Measurements from ENCODE around the gene OR2B3. TPM values are rescaled to one million over a fixed set of nuclear protein-coding genes. Genes with fewer than 3 reads are reported as not detected.
"Not testable (repeated sequence)": the region's sequence is repeated elsewhere in the genome, so short reads cannot be mapped to it uniquely, and the experiment has no call there.

The OR2B3 gene, protein sequence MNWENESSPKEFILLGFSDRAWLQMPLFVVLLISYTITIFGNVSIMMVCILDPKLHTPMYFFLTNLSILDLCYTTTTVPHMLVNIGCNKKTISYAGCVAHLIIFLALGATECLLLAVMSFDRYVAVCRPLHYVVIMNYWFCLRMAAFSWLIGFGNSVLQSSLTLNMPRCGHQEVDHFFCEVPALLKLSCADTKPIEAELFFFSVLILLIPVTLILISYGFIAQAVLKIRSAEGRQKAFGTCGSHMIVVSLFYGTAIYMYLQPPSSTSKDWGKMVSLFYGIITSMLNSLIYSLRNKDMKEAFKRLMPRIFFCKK
- total RNA-seq (not detected), polyA plus RNA-seq (not detected)
- long read RNA-seq, donor 1 = 0 reads
- long read RNA-seq, donor 2 = 0 reads

DNA sequence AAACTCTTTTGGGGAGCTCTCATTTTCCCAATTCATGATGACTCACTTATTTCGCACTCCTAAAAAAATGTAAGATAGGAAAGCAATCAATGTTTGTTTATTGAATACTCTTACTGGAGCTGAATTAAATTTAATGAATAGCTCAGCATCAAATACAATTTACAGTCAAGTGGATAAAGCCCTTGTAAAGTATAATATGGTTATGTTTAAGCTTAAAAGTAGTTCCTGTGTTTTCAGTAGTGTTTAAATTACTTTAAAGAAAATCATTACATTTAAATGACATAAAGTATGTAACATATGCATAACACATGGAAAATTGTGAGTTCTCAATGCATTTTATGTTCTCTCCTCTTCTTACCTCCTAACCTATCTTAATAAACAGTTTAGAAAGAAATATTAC, at the start of gene OR2B3:
Gene OR2B3 (minus strand): TSS at position 101 of the 400 bp plus-strand sequence. CDS start 65 bp downstream, at position 36.
- Histone ChIP-seq H3K27me3 (ENCODE audit: control insufficient read depth in 1 of 2, insufficient read depth in 2 of 2, low read length in 1 of 2) (peaks cover 0 to 2% of the 10 kb centered on the region in 2 donors), H3K4me3 (ENCODE audit: low read length in 2 of 2) (no peak within 1 kb of the TSS), H3K27ac (ENCODE audit: low read depth in 1 of 2, low read length in 2 of 2) (no peak within 1 kb of the TSS), H3K9me3 (ENCODE audit: control insufficient read depth, low read length) (peaks cover 4% of the 10 kb centered on the region), H3K4me1 (ENCODE audit: control insufficient read depth in 1 of 2, insufficient read depth in 2 of 2, low read length in 2 of 2) (no peaks in the 10 kb centered on the region), H3K36me3 (ENCODE audit: control insufficient read depth in 1 of 2, insufficient read depth in 2 of 2, low read length in 1 of 2) (no peaks in the 10 kb centered on the region)
- DNase-seq (no peak), ATAC-seq (ENCODE audit: low FRiP score) (no peak)
- intact Hi-C loops (cut with DNase I) = no loop called here
- WGBS, 2 donors = 38 to 84% methylated on average over 1 of the region's 1 CpG

- WGBS, 2 donors = 76 to 80% methylated on average over 2 of the region's 2 CpGs
- DNase-seq (no peak), ATAC-seq (ENCODE audit: low FRiP score) (no peak)
- Histone ChIP-seq H3K36me3 (ENCODE audit: control insufficient read depth in 1 of 2, insufficient read depth in 2 of 2, low read length in 1 of 2) (no peaks in the 10 kb centered on the region), H3K27ac (ENCODE audit: low read depth in 1 of 2, low read length in 2 of 2) (no peak overlapping the region), H3K4me1 (ENCODE audit: control insufficient read depth in 1 of 2, insufficient read depth in 2 of 2, low read length in 2 of 2) (no peaks in the 10 kb centered on the region), H3K4me3 (ENCODE audit: low read length in 2 of 2) (no peak overlapping the region), H3K27me3 (ENCODE audit: control insufficient read depth in 1 of 2, insufficient read depth in 2 of 2, low read length in 1 of 2) (no peaks in the 10 kb centered on the region), H3K9me3 (ENCODE audit: control insufficient read depth, low read length) (no peaks in the 10 kb centered on the region)
- intact Hi-C loops (cut with DNase I) = no loop called here
Measured at GRCh38 chr6:29131691-29132090, 44.6 kb upstream of the OR2B3 start.

GRCh38 chr6:29130644-29131043, 43.5 kb upstream of the OR2B3 start:
- Histone ChIP-seq H3K4me3 (ENCODE audit: low read length in 2 of 2) (no peak overlapping the region), H3K36me3 (ENCODE audit: control insufficient read depth in 1 of 2, insufficient read depth in 2 of 2, low read length in 1 of 2) (no peaks in the 10 kb centered on the region), H3K4me1 (ENCODE audit: control insufficient read depth in 1 of 2, insufficient read depth in 2 of 2, low read length in 2 of 2) (no peaks in the 10 kb centered on the region), H3K9me3 (ENCODE audit: control insufficient read depth, low read length) (no peaks in the 10 kb centered on the region), H3K27ac (ENCODE audit: low read depth in 1 of 2, low read length in 2 of 2) (no peak overlapping the region), H3K27me3 (ENCODE audit: control insufficient read depth in 1 of 2, insufficient read depth in 2 of 2, low read length in 1 of 2) (no peaks in the 10 kb centered on the region)
- intact Hi-C loops (cut with DNase I) = no loop called here
- DNase-seq (no peak), ATAC-seq (ENCODE audit: low FRiP score) (no peak)
- 85 to 86% methylated on average over 4 of the region's 4 CpGs for WGBS, 2 donors

- WGBS, 2 donors = 78 to 86% methylated on average over 15 of the region's 15 CpGs
- no peaks in the 10 kb centered on the region for H3K27me3 ChIP-seq (ENCODE audit: control insufficient read depth in 1 of 2, insufficient read depth in 2 of 2, low read length in 1 of 2)
- ATAC-seq (ENCODE audit: low FRiP score) = peak; percentile 19
- no peak overlapping the region for H3K27ac ChIP-seq (ENCODE audit: low read depth in 1 of 2, low read length in 2 of 2)
- H3K9me3 ChIP-seq (ENCODE audit: control insufficient read depth, low read length) = no peaks in the 10 kb centered on the region
- intact Hi-C loops (cut with DNase I) = no loop called here
- DNase-seq = no peak
- H3K4me1 ChIP-seq (ENCODE audit: control insufficient read depth in 1 of 2, insufficient read depth in 2 of 2, low read length in 2 of 2) = no peaks in the 10 kb centered on the region
- no peak overlapping the region for H3K4me3 ChIP-seq (ENCODE audit: low read length in 2 of 2)
- no peaks in the 10 kb centered on the region for H3K36me3 ChIP-seq (ENCODE audit: control insufficient read depth in 1 of 2, insufficient read depth in 2 of 2, low read length in 1 of 2)
Measured at GRCh38 chr6:29129326-29130012, 42.4 kb upstream of the OR2B3 start.

GRCh38 chr6:29114964-29115363, 27.9 kb upstream of the OR2B3 start:
- intact Hi-C loops (cut with DNase I); H3K9me3 ChIP-seq (ENCODE audit: control insufficient read depth, low read length); H3K4me3 ChIP-seq (ENCODE audit: low read length in 2 of 2): not testable (repeated sequence)

DNA sequence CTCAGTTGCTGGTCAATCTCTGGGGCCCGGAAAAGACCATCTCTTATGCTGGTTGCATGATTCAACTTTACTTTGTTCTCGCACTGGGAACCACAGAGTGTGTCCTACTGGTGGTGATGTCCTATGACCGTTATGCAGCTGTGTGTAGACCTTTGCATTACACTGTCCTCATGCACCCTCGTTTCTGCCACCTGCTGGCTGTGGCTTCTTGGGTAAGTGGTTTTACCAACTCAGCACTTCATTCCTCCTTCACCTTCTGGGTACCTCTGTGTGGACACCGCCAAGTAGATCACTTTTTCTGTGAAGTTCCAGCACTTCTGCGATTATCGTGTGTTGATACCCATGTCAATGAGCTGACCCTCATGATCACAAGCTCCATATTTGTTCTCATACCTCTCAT, 25.0 kb upstream of the OR2B3 start:
- Histone ChIP-seq H3K4me1 (ENCODE audit: control insufficient read depth in 1 of 2, insufficient read depth in 2 of 2, low read length in 2 of 2) (no peaks in the 10 kb centered on the region), H3K4me3 (ENCODE audit: low read length in 2 of 2) (no peak overlapping the region), H3K36me3 (ENCODE audit: control insufficient read depth in 1 of 2, insufficient read depth in 2 of 2, low read length in 1 of 2) (no peaks in the 10 kb centered on the region), H3K27me3 (ENCODE audit: control insufficient read depth in 1 of 2, insufficient read depth in 2 of 2, low read length in 1 of 2) (no peaks in the 10 kb centered on the region), H3K9me3 (ENCODE audit: control insufficient read depth, low read length) (no peaks in the 10 kb centered on the region), H3K27ac (ENCODE audit: low read depth in 1 of 2, low read length in 2 of 2) (no peak overlapping the region)
- ATAC-seq (ENCODE audit: low FRiP score) (no peak), DNase-seq (no peak)
- intact Hi-C loops (cut with DNase I) = no loop called here
- 76 to 77% methylated on average over 7 of the region's 7 CpGs for WGBS, 2 donors

More at GRCh38 chr6:29114964-29115363, 27.9 kb upstream of the OR2B3 start:
- H3K27me3 ChIP-seq (ENCODE audit: control insufficient read depth in 1 of 2, insufficient read depth in 2 of 2, low read length in 1 of 2); H3K36me3 ChIP-seq (ENCODE audit: control insufficient read depth in 1 of 2, insufficient read depth in 2 of 2, low read length in 1 of 2); H3K27ac ChIP-seq (ENCODE audit: low read depth in 1 of 2, low read length in 2 of 2); ATAC-seq (ENCODE audit: low FRiP score); DNase-seq; H3K4me1 ChIP-seq (ENCODE audit: control insufficient read depth in 1 of 2, insufficient read depth in 2 of 2, low read length in 2 of 2): not testable (repeated sequence)
- WGBS, 2 donors = 82 to 91% methylated on average over 1 of the region's 3 CpGs

DNA sequence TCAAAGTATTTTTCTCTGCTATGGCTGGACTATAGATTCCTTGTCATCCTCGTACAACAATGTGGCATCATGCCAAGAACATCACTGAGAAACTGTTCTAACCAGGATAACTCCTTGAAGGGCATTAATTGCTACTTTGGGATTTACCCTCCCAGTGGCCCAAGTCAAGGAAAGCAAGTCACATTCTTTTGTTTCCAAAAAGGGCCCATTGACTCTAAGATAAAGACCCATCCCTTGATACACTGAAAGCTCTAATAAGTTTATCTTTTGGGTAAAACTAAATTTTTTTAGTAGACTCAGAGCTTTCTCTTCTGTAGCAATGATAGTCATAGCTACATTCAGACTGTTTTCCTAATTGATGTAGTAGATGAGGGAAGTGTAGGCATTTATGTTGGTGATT, 20.6 kb upstream of the OR2B3 start, which contains the start of gene OR2J3:
Gene OR2J3 (plus strand): TSS at position 301 of the 400 bp plus-strand sequence. CDS start 3,833 bp downstream, outside the sequence.
- no peaks in the 10 kb centered on the region for H3K4me1 ChIP-seq (ENCODE audit: control insufficient read depth in 1 of 2, insufficient read depth in 2 of 2, low read length in 2 of 2)
- no peak within 1 kb of the TSS for H3K27ac ChIP-seq (ENCODE audit: low read depth in 1 of 2, low read length in 2 of 2)
- 0 to 4% methylated on average over 1 of the region's 1 CpG for WGBS, 2 donors
- DNase-seq = no peak
- H3K36me3 ChIP-seq (ENCODE audit: control insufficient read depth in 1 of 2, insufficient read depth in 2 of 2, low read length in 1 of 2) = no peaks in the 10 kb centered on the region
- no peaks in the 10 kb centered on the region for H3K9me3 ChIP-seq (ENCODE audit: control insufficient read depth, low read length)
- no peaks in the 10 kb centered on the region for H3K27me3 ChIP-seq (ENCODE audit: control insufficient read depth in 1 of 2, insufficient read depth in 2 of 2, low read length in 1 of 2)
- intact Hi-C loops (cut with DNase I) = no loop called here
- H3K4me3 ChIP-seq (ENCODE audit: low read length in 2 of 2) = no peak within 1 kb of the TSS
- ATAC-seq (ENCODE audit: low FRiP score) = no peak

DNA sequence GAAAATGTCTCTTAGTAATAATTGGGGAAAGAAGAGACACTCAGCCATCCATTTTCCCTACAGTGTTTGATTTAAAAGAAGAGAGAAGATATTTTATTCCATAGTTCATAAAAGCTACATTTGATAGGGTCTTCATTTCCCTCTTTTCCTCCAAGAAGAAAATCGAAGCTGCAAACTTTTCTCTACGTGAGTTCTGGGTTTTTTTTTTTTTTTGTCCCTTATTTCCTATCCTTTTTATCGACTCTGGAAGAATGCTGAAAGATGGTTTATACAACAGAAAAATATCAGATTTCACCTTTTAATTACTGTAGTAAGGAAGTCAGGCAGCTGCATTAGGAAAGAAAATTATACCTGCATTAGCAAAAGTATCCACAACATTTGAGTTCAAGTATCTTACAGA, 12.1 kb upstream of the OR2B3 start, which contains the start of gene OR2J1:
Gene OR2J1 (plus strand): TSS at position 301 of the 400 bp plus-strand sequence. CDS start 1,453 bp downstream, outside the sequence.
- H3K9me3 ChIP-seq (ENCODE audit: control insufficient read depth, low read length) = no peaks in the 10 kb centered on the region
- H3K36me3 ChIP-seq (ENCODE audit: control insufficient read depth in 1 of 2, insufficient read depth in 2 of 2, low read length in 1 of 2) = no peaks in the 10 kb centered on the region
- no peaks in the 10 kb centered on the region for H3K4me1 ChIP-seq (ENCODE audit: control insufficient read depth in 1 of 2, insufficient read depth in 2 of 2, low read length in 2 of 2)
- H3K27me3 ChIP-seq (ENCODE audit: control insufficient read depth in 1 of 2, insufficient read depth in 2 of 2, low read length in 1 of 2) = no peaks in the 10 kb centered on the region
- WGBS, 2 donors = 72 to 75% methylated on average over 3 of the region's 3 CpGs
- ATAC-seq (ENCODE audit: low FRiP score) = no peak
- H3K4me3 ChIP-seq (ENCODE audit: low read length in 2 of 2) = no peak within 1 kb of the TSS
- no peak for DNase-seq
- intact Hi-C loops (cut with DNase I) = no loop called here
- H3K27ac ChIP-seq (ENCODE audit: low read depth in 1 of 2, low read length in 2 of 2) = no peak within 1 kb of the TSS

Data from aorta (tissue), 5 donors.